OCI-LY7 (cell line): ENCODE results near the gene LRRC8D. TPM values are rescaled to one million over a fixed set of nuclear protein-coding genes. Genes with fewer than 3 reads are reported as not detected.
A peak's percentile ranks its signal among the peaks of the same experiment; 100 is the strongest.

Source experiments
- BruUV-seq: library from RNA; stranded (reverse); fragments of 400-500 nt; replicated peaks from 2 replicates; lab custom pipeline; 2021; lab: Mats Ljungman, UMichigan
- CTCF ChIA-PET: fragments of 300-600 bp; sonication (Branson Sonifier 250); formaldehyde crosslinking; loops from one replicate; lab custom pipeline; 2022; ENCODE audit warnings: antibody characterized with exemption; ENCODE audit not compliant: unreplicated experiment; lab: Charles Lee
- POLR2A ChIA-PET: fragments of 300-600 bp; sonication (Branson Sonifier 250); formaldehyde crosslinking; loops from one replicate; lab custom pipeline; 2022; ENCODE audit warnings: antibody characterized with exemption; lab: Charles Lee
- DNase-seq: peaks from one replicate; pipeline ENCODE4 v3.0.0-alpha.2; 2015; ENCODE audit warnings: low spot score
- H2AFZ ChIP-seq: fragments of 200-600 bp; sonication (generic), shearing (Covaris generic); 2 replicates; pipeline ENCODE4 v1.6.1; 2014; ENCODE audit warnings: mild to moderate bottlenecking, antibody characterized with exemption, low read length, moderate library complexity
- H3K27ac ChIP-seq: fragments of 200-600 bp; sonication (generic); 2 replicates; pipeline ENCODE4 v1.5.1; 2014; ENCODE audit warnings: mixed run types, low read depth, mild to moderate bottlenecking, moderate library complexity, low read length, inconsistent platforms; ENCODE audit not compliant: poor library complexity, severe bottlenecking
- H3K36me3 ChIP-seq: fragments of 200-600 bp; sonication (generic); 2 replicates; pipeline ENCODE4 v1.6.1; 2014; ENCODE audit warnings: mild to moderate bottlenecking, antibody characterized with exemption, low read length, moderate library complexity, mixed read lengths; ENCODE audit not compliant: insufficient read depth
- H3K4me1 ChIP-seq: fragments of 200-600 bp; sonication (generic); 2 replicates; pipeline ENCODE4 v1.5.1; 2014; ENCODE audit warnings: mild to moderate bottlenecking, low read length; ENCODE audit not compliant: insufficient read depth, poor library complexity, severe bottlenecking
- H3K4me2 ChIP-seq: fragments of 200-600 bp; sonication (generic); 2 replicates; pipeline ENCODE4 v1.6.1; 2014; ENCODE audit warnings: mild to moderate bottlenecking, low read length
- H3K4me3 ChIP-seq: fragments of 200-600 bp; sonication (generic); 2 replicates; pipeline ENCODE4 v1.5.1; 2014; ENCODE audit warnings: mild to moderate bottlenecking, low read depth, low read length; ENCODE audit not compliant: poor library complexity, severe bottlenecking
- H3K79me2 ChIP-seq: fragments of 200-600 bp; sonication (generic); 2 replicates; pipeline ENCODE4 v1.6.1; 2016; ENCODE audit warnings: low read depth, mild to moderate bottlenecking, low read length, moderate library complexity, mixed read lengths; ENCODE audit not compliant: insufficient read depth
- H3K9me2 ChIP-seq: fragments of 200-600 bp; sonication (generic); 2 replicates; pipeline ENCODE4 v1.6.1; 2016; ENCODE audit warnings: mild to moderate bottlenecking, low read length, mixed read lengths; ENCODE audit not compliant: insufficient read depth
- H3K9me3 ChIP-seq: fragments of 200-600 bp; sonication (generic); 2 replicates; pipeline ENCODE4 v1.6.1; 2014; ENCODE audit warnings: mild to moderate bottlenecking, mixed run types, low read length, mixed read lengths
- H4K20me1 ChIP-seq: fragments of 200-600 bp; sonication (generic); 2 replicates; pipeline ENCODE4 v1.6.1; 2014; ENCODE audit warnings: mild to moderate bottlenecking, antibody characterized with exemption, low read length, moderate library complexity, mixed read lengths; ENCODE audit not compliant: insufficient read depth
- CTCF ChIP-seq: fragments of 200-600 bp; sonication (generic); conservative IDR thresholded peaks from 2 replicates; pipeline ENCODE4 v1.5.1; 2014; ENCODE audit warnings: mild to moderate bottlenecking, antibody characterized with exemption, low read length, moderate library complexity, mixed read lengths
- EZH2phosphoT487 ChIP-seq: fragments of 200-600 bp; sonication (generic); IDR thresholded peaks from 2 replicates; pipeline ENCODE4 v1.6.1; 2018; ENCODE audit warnings: low read depth, borderline replicate concordance, mild to moderate bottlenecking, mixed run types, antibody characterized with exemption, low read length, moderate library complexity, mixed read lengths
- intact Hi-C: fragments of 100-400 bp; cut with micrococcal nuclease; formaldehyde crosslinking; loops from one replicate; pipeline ENCODE4 v1.10.0; 2022; ENCODE audit not compliant: unreplicated experiment
- total RNA-seq, 2 experiments: library from RNA; depleted of rRNA in 1 of 2; stranded (reverse); fragments of >200 nt in 1 of 2; shearing (Covaris generic) in 1 of 2; gene quantifications; 2 replicates each; pipeline ENCODE4 v1.2.3, GENCODE V29; 2014 to 2022

LRRC8D gene
- total RNA-seq, 2 experiments from 2014 or later: 23.8 to 37.1 TPM

DNA sequence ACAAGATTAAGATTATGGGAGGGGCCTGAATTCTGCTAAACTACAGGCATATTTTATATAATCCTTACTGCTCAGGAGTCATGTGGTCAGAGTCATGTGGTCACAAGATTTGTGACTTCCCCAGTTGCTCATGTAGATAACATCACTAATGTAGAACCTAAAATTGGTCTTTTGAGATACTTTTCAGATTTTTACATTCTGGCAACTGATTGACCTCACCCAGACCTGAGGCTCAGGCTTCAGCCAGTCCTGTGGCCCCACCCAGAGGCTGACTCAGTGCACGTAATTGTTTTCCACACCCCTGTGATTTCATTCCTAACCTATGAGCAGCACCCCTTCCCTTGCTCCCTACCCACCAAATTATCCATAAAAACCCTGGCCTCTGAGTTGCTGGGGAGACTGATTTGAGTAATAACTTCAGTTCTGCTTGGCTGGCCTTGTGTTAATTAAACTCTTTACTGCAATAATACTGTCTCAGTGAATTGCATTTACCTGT is 132.3 kb downstream of the LRRC8D start:
- CTCF ChIA-PET: no interaction called here
- Histone ChIP-seq H4K20me1 (no peaks in the 10 kb centered on the region), H3K9me3 (no peaks in the 10 kb centered on the region), H2AFZ (peak overlapping the region; percentile 78; the same call in 1 of the 2 replicates), H3K79me2 (no peaks in the 10 kb centered on the region), H3K4me2 (no peak overlapping the region), H3K27ac (no peak overlapping the region), H3K4me1 (peaks cover 10% of the 10 kb centered on the region), H3K4me3 (no peak overlapping the region), H3K36me3 (no peaks in the 10 kb centered on the region), H3K9me2 (no peaks in the 10 kb centered on the region)
- no peak for TF ChIP-seq EZH2phosphoT487
- peak; percentile 68 for TF ChIP-seq CTCF
- intact Hi-C loops: loop anchor here (1.0 kb wide), 1 partner anchor 149 kb away; no protein-coding TSS in a partner anchor
- peak; percentile 38 for DNase-seq
- POLR2A ChIA-PET: no interaction called here
- no TSS peak for BruUV-seq

- TF ChIP-seq EZH2phosphoT487 (no peak), CTCF (no peak)
- H3K4me2 ChIP-seq: no peak overlapping the region
Measured at GRCh38 chr1:89953929-89954328, 133.1 kb downstream of the LRRC8D start.

GRCh38 chr1:89954401-89954800 is 133.6 kb downstream of the LRRC8D start:
- ChIA-PET POLR2A (no interaction called here), CTCF (no interaction called here)
- no TSS peak for BruUV-seq
- no peak overlapping the region for H3K4me2 ChIP-seq
- peaks cover 10% of the 10 kb centered on the region for H3K4me1 ChIP-seq
- no peaks in the 10 kb centered on the region for H3K36me3 ChIP-seq
- H3K9me2 ChIP-seq: no peaks in the 10 kb centered on the region
- H3K27ac ChIP-seq: no peak overlapping the region
- DNase-seq: no peak
- H3K4me3 ChIP-seq: no peak overlapping the region
- TF ChIP-seq EZH2phosphoT487: no peak
- TF ChIP-seq CTCF: no peak
- no peaks in the 10 kb centered on the region for H3K79me2 ChIP-seq
- no peaks in the 10 kb centered on the region for H3K9me3 ChIP-seq
- no peak overlapping the region for H2AFZ ChIP-seq
- H4K20me1 ChIP-seq: no peaks in the 10 kb centered on the region
- intact Hi-C loops: no loop called here

More at GRCh38 chr1:89953929-89954328, 133.1 kb downstream of the LRRC8D start:
- no peak overlapping the region for H3K4me3 ChIP-seq
- no peaks in the 10 kb centered on the region for H4K20me1 ChIP-seq
- no peaks in the 10 kb centered on the region for H3K36me3 ChIP-seq
- no peak overlapping the region for H2AFZ ChIP-seq
- ChIA-PET CTCF (no interaction called here), POLR2A (no interaction called here)
- no TSS peak for BruUV-seq
- DNase-seq: no peak
- no peaks in the 10 kb centered on the region for H3K79me2 ChIP-seq
- H3K27ac ChIP-seq: no peak overlapping the region
- intact Hi-C loops: loop anchor here (1.0 kb wide), 1 partner anchor 150 kb away; no protein-coding TSS in a partner anchor
- no peaks in the 10 kb centered on the region for H3K9me3 ChIP-seq
- no peaks in the 10 kb centered on the region for H3K9me2 ChIP-seq
- H3K4me1 ChIP-seq: peaks cover 10% of the 10 kb centered on the region
